Cardiac fibroblast (primary cell): Measurements from ENCODE around the gene ERCC4.
A peak's percentile ranks its signal among the peaks of the same experiment; 100 is the strongest.

Experiments used
- DNase-seq, 2 donors: peaks; one replicate each; pipeline versions ENCODE4 v3.0.0 to v3.0.0-alpha.2; 2010; ENCODE audit warnings: low read depth in 2 of 2
- H3K4me3 ChIP-seq, 2 donors: replicated peaks in 1 of 2; 1 replicate in 1 of 2; 2 replicates in 1 of 2; pipeline ENCODE4 v1.5.1; 2011; ENCODE audit warnings: low read depth in 2 of 2, low read length in 2 of 2, mild to moderate bottlenecking in 2 of 2, moderate library complexity in 1 of 2
- CTCF ChIP-seq: IDR thresholded peaks from one replicate; pipeline ENCODE4 v1.5.1; 2011; ENCODE audit warnings: low read depth, mild to moderate bottlenecking, low read length, inconsistent platforms

Gene ERCC4

DNA sequence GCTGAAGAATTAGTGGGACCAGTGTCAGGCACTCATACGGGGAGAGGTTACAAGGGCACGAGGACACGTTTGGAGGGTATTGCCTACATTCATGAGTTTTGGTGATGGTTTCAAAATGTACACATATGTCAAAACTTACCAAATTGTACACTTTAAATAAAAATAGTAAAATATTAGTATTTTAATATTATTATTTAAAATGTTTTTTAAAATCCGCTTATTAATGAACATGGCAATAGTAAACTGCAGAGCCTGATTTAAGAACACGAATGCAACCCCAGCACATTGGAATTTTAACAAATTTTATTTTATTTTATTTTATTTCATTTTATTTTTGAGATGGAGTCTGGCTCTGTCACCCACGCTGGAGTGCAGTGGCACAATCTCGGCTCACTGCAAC, 10.9 kb upstream of the ERCC4 start:
- H3K4me3 ChIP-seq, result no peak overlapping the region
- TF ChIP-seq CTCF, result no peak
- no peak for DNase-seq

- H3K4me3 ChIP-seq, result no peak overlapping the region
- DNase-seq, result peak; percentile 91 to 99
- TF ChIP-seq CTCF, result no peak
Measured at GRCh38 chr16:13909872-13910303, 10.1 kb upstream of the ERCC4 start.

DNA sequence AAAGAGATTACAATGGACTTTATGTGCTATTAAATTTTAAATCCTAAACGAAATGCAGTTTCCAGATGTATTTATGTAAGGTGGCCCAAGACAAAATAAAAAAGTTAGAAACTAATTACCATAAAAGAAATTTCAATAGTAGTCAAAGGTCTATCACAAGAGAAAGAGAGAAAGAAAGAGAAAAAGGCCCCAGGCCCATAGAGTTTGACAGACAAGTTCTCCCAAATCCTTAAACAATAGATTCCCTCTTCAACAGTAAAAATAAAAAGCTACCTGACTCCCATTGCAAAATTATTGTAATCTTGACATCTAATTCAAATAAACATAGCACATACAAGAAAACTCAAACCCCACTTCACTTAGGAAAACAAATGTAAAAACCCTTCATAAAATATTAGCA, 8.6 kb upstream of the ERCC4 start:
- no peak for DNase-seq
- TF ChIP-seq CTCF, result no peak
- H3K4me3 ChIP-seq, result no peak overlapping the region

DNA sequence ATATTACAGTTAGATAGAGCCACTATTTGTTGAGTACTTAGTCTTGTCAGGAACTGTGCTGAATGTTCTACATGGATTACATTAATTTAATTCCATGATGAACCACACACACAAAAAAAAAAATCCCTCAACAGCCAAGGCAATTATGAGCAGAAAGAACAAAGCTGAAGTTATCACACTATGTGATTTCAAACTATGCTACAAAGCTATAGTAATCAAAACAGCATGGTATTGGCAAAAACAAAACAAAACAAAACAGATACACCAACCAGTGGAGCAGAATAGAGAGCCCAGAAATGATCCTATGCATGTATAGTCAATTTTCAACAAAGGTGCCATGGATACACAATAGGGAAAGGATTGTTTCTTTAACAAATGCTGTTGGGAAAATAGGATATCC, 8.1 kb upstream of the ERCC4 start:
- TF ChIP-seq CTCF, result no peak
- H3K4me3 ChIP-seq, result no peak overlapping the region
- DNase-seq, result no peak

- DNase-seq, result no peak
- no peak for TF ChIP-seq CTCF
- no peak overlapping the region for H3K4me3 ChIP-seq
Measured at GRCh38 chr16:13912891-13913290, 7.1 kb upstream of the ERCC4 start.

DNA sequence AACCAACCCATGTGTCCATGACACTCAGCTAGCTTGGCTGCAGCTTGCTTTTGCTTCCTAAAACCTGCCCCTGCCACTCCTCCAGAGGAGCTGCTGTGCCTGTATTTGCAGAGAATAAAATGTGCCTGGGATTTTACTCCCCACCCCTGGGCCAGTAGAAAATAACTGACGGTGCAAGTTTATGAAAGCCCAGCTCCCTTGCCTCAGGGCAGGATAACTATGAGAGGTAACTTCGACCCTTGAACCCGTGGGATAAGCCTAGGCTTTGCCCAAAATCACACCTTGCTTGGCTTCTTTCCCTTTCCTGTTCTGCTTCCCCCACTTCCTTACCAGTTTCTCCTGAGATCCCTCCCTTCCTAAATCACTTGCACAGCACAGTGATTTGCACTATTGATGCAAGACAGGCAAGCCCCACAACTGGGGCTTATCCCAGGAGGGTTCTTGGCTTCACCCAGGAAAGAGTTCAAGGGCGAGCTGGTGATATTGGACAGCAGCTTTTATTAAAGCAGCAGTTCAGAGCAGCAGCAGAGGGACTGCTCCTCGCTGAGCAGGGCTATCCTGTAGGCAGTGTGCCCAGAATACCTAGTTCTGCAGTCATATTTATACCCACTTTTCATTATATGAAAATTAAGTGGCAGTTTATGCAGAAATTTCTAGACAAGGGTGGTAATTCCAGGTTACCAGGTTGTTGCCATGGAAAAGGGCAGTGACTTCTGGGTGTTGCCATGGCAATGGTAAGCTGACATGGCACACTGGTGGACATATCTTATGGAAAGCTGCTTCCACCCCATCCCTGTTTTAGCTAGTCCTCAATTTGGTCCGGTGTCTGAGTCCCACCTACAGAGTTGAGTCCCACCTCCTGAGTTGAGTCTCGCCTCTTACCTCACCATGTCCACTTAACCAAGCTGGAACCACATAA, 6.3 kb upstream of the ERCC4 start:
- no peak for TF ChIP-seq CTCF
- no peak for DNase-seq
- no peak overlapping the region for H3K4me3 ChIP-seq
